ENCODE data around the gene LTO1. TPM values are rescaled to one million over a fixed set of nuclear protein-coding genes. Genes with fewer than 3 reads are reported as not detected.

LTO1 gene
- total and polyA plus RNA-seq, 2 of the 13 experiments (the other 11 are each of a cell fraction or from before 2014, with no cell fraction given): 11.8 to 15.0 TPM

- TF ChIP-seq DMTF1 (CRISPR knock-in tag; IDR thresholded peaks at IDR 0.05) (no peak), ZNF557 (CRISPR knock-in tag; IDR thresholded peaks at IDR 0.05) (peak; percentile 61; the same call in 1 of the 2 replicates), HOXA3 (CRISPR knock-in tag; IDR thresholded peaks at IDR 0.05) (peak; percentile 72), ZNF160 (CRISPR knock-in tag; IDR thresholded peaks at IDR 0.05) (no peak), GATA4 (IDR thresholded peaks at IDR 0.05; ENCODE audit: borderline replicate concordance, low read depth) (peak; percentile 79; the same call in 1 of the 2 replicates), MEIS1 (CRISPR knock-in tag; IDR thresholded peaks at IDR 0.05; ENCODE audit: borderline replicate concordance) (no peak), ZNF777 (CRISPR knock-in tag; IDR thresholded peaks at IDR 0.05) (peak; percentile 87), HNF4G (IDR thresholded peaks at IDR 0.05; ENCODE audit: borderline replicate concordance, low read depth, low read length) (peak; percentile 48; the same call in 1 of the 2 replicates), HNF4G (CRISPR knock-in tag; IDR thresholded peaks at IDR 0.05; ENCODE audit: borderline replicate concordance, low read depth) (no peak), HNF1B (CRISPR knock-in tag; IDR thresholded peaks at IDR 0.05) (peak; percentile 34; the same call in 1 of the 2 replicates), NR2F6 (IDR thresholded peaks at IDR 0.05) (no peak), NR2F6 (CRISPR knock-in tag; IDR thresholded peaks at IDR 0.05) (0 out of 2 replicates have a peak, but pooled peaks have one; percentile 27), E2F5 (CRISPR knock-in tag; conservative IDR thresholded peaks at IDR 0.05) (no peak), ZFP37 (CRISPR knock-in tag; IDR thresholded peaks at IDR 0.05; ENCODE audit: borderline replicate concordance) (peak; percentile 31; the same call in 1 of the 2 replicates), NFYB (CRISPR knock-in tag; IDR thresholded peaks at IDR 0.05) (no peak), ZNF556 (CRISPR knock-in tag; IDR thresholded peaks at IDR 0.05; ENCODE audit: borderline replicate concordance) (no peak), CSRNP2 (CRISPR knock-in tag; conservative IDR thresholded peaks at IDR 0.05; ENCODE audit: low read depth) (no peak; the same call in 1 of the 2 replicates), ZNF775 (CRISPR knock-in tag; IDR thresholded peaks at IDR 0.05; ENCODE audit: borderline replicate concordance) (no peak), ASH2L (IDR thresholded peaks at IDR 0.05; ENCODE audit: insufficient read length, low read depth, low read length) (peak; percentile 70), ZNF737 (CRISPR knock-in tag; IDR thresholded peaks at IDR 0.05; ENCODE audit: borderline replicate concordance) (no peak), ESRRA (CRISPR knock-in tag; IDR thresholded peaks at IDR 0.05; ENCODE audit: low read depth) (no peak), GMEB1 (CRISPR knock-in tag; IDR thresholded peaks at IDR 0.05; ENCODE audit: borderline replicate concordance) (no peak)
Observed at GRCh38 chr11:69640995-69641581, 34.1 kb downstream of the LTO1 start, which contains the start of gene CCND1 (continued).

Data from HepG2 (cell line).